ENCODE data around the gene PACC1.

DNA sequence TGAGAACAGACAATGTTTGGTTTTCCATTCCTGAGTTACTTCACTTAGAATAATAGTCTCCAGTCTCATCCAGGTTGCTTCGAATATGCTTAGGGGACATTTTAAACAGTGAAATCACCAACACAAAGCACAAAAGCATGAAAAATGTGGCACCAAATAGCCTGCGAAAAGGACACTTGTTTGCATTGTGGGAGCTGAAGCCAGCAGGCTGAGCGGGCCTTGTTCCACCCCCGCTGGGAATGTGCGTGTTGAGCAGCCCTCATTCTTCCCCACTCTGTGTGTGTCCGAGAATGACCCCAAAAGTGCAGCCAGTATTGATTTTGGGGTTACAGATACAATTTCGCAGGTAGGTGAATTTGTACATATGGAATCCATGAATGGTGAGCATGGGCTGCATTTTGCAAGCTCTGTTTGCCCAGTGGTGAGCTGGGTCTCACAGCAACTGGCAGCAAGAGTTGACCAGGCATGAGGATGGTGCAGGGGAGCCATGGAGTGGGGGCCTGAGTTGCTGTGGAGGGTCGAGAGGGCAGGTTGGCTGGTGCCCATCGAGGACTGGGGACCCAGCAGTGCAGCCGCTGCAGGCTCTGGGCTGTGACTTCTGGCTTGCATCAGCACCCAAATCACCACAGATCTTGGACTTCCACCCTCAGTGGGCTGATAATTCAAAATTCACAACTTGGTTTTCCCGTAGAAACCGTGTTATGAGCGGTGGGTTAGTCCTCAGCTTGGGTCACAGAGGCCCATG lies 47.4 kb upstream of the PACC1 start:
- TF ChIP-seq, protein P1, sequence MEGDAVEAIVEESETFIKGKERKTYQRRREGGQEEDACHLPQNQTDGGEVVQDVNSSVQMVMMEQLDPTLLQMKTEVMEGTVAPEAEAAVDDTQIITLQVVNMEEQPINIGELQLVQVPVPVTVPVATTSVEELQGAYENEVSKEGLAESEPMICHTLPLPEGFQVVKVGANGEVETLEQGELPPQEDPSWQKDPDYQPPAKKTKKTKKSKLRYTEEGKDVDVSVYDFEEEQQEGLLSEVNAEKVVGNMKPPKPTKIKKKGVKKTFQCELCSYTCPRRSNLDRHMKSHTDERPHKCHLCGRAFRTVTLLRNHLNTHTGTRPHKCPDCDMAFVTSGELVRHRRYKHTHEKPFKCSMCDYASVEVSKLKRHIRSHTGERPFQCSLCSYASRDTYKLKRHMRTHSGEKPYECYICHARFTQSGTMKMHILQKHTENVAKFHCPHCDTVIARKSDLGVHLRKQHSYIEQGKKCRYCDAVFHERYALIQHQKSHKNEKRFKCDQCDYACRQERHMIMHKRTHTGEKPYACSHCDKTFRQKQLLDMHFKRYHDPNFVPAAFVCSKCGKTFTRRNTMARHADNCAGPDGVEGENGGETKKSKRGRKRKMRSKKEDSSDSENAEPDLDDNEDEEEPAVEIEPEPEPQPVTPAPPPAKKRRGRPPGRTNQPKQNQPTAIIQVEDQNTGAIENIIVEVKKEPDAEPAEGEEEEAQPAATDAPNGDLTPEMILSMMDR (IDR thresholded peaks at IDR 0.05; ENCODE audit: poor library complexity): no peak
- TF ChIP-seq EZH2 (IDR thresholded peaks at IDR 0.05; ENCODE audit: borderline replicate concordance): no peak
